Neural cell (in vitro differentiated cells): ENCODE measurements around the gene SLC26A4. TPM values are rescaled to one million over a fixed set of nuclear protein-coding genes. Genes with fewer than 3 reads are reported as not detected.
"Not testable (repeated sequence)": the region's sequence is repeated elsewhere in the genome, so short reads cannot be mapped to it uniquely, and the experiment has no call there.

Experiments
- H2AFZ ChIP-seq: fragments of 200-600, 300-800 bp; sonication (generic), shearing (Covaris generic); 2 replicates; pipeline ENCODE4 v1.6.0; 2014; ENCODE audit warnings: low read depth, mild to moderate bottlenecking, antibody characterized with exemption, low read length, moderate library complexity
- H3F3A ChIP-seq: fragments of 200-600 bp; shearing (Covaris generic); 2 replicates; pipeline ENCODE4 v1.6.1; 2016; ENCODE audit warnings: mild to moderate bottlenecking, moderate library complexity, mixed read lengths, antibody characterized with exemption, low read length; ENCODE audit not compliant: insufficient read depth, poor library complexity, severe bottlenecking
- H3K27ac ChIP-seq: fragments of 200-600, 300-800 bp; sonication (generic), shearing (Covaris generic); 2 replicates; pipeline ENCODE4 v1.5.1; 2014; ENCODE audit warnings: mild to moderate bottlenecking, low read length, moderate library complexity
- H3K27me3 ChIP-seq: fragments of 300-800, 200-600 bp; sonication (generic), shearing (Covaris generic); 2 replicates; pipeline ENCODE4 v1.6.0; 2014; ENCODE audit warnings: mild to moderate bottlenecking, low read depth, low read length, moderate library complexity; ENCODE audit not compliant: insufficient read depth
- H3K36me3 ChIP-seq: fragments of 300-800, 200-600 bp; sonication (generic), shearing (Covaris generic); 2 replicates; pipeline ENCODE4 v1.5.1; 2014; ENCODE audit warnings: mild to moderate bottlenecking, antibody characterized with exemption, low read length, moderate library complexity; ENCODE audit not compliant: insufficient read depth
- H3K4me2 ChIP-seq: fragments of 300-800, 200-600 bp; sonication (generic), shearing (Covaris generic); 2 replicates; pipeline ENCODE4 v1.6.0; 2014; ENCODE audit warnings: mild to moderate bottlenecking, low read length
- H3K4me3 ChIP-seq: fragments of 300-800, 200-600 bp; sonication (generic), shearing (Covaris generic); 2 replicates; pipeline ENCODE4 v1.5.1; 2014; ENCODE audit warnings: mild to moderate bottlenecking, low read length, moderate library complexity
- H3K79me2 ChIP-seq: fragments of 200-600 bp; shearing (Covaris generic); replicated peaks from 2 replicates; pipeline ENCODE4 v1.6.0; 2014; ENCODE audit warnings: mild to moderate bottlenecking, low read length, moderate library complexity; ENCODE audit not compliant: insufficient read depth
- H3K9ac ChIP-seq: fragments of 300-800, 200-600 bp; sonication (generic), shearing (Covaris generic); 2 replicates; pipeline ENCODE4 v1.6.1; 2016; ENCODE audit warnings: mild to moderate bottlenecking, low read length, mixed read lengths
- H3K9me2 ChIP-seq: fragments of 200-600 bp; shearing (Covaris generic); 2 replicates; pipeline ENCODE4 v1.6.1; 2016; ENCODE audit warnings: mild to moderate bottlenecking, low read length, mixed read lengths; ENCODE audit not compliant: insufficient read depth
- H3K9me3 ChIP-seq: fragments of 200-600, 300-800 bp; sonication (generic), shearing (Covaris generic); 2 replicates; pipeline ENCODE4 v1.6.1; 2016; ENCODE audit warnings: mild to moderate bottlenecking, mixed run types, low read length, moderate library complexity, mixed read lengths
- H4K20me1 ChIP-seq: fragments of 200-600 bp; shearing (Covaris generic); 2 replicates; pipeline ENCODE4 v1.6.1; 2016; ENCODE audit warnings: mild to moderate bottlenecking, mixed run types; ENCODE audit not compliant: insufficient read depth
- CTCF ChIP-seq: fragments of 450-650 bp; IDR thresholded peaks from 2 replicates; pipeline ENCODE4 v1.5.1; 2014; ENCODE audit warnings: antibody characterized with exemption, mild to moderate bottlenecking, moderate library complexity; ENCODE audit not compliant: poor library complexity, severe bottlenecking
- EP300 ChIP-seq: fragments of 450-650 bp; conservative IDR thresholded peaks from 2 replicates; pipeline ENCODE4 v1.6.1; 2014; ENCODE audit warnings: antibody characterized with exemption, mild to moderate bottlenecking, moderate library complexity; ENCODE audit not compliant: poor library complexity, severe bottlenecking
- EZH2 ChIP-seq: fragments of 200-600, 300-800 bp; shearing (Covaris generic), sonication (generic); IDR thresholded peaks from 2 replicates; pipeline ENCODE4 v1.6.1; 2014; ENCODE audit warnings: antibody characterized with exemption, low read length, borderline replicate concordance, mild to moderate bottlenecking; ENCODE audit not compliant: insufficient read depth, poor library complexity, severe bottlenecking
- MXI1 ChIP-seq: fragments of 450-650 bp; conservative IDR thresholded peaks from 2 replicates; pipeline ENCODE4 v1.6.1; 2014; ENCODE audit warnings: antibody characterized with exemption, mild to moderate bottlenecking; ENCODE audit not compliant: poor library complexity, severe bottlenecking
- POLR2AphosphoS5 ChIP-seq: IDR thresholded peaks from 2 replicates; pipeline ENCODE4 v1.6.1; 2012
- RAD21 ChIP-seq: fragments of 450-650 bp; conservative IDR thresholded peaks from 2 replicates; pipeline ENCODE4 v1.6.1; 2014; ENCODE audit warnings: antibody characterized with exemption, mild to moderate bottlenecking, moderate library complexity
- REST ChIP-seq: IDR thresholded peaks from 2 replicates; pipeline ENCODE4 v1.6.1; 2012; ENCODE audit warnings: borderline replicate concordance
- SMC3 ChIP-seq: fragments of 450-650 bp; conservative IDR thresholded peaks from 2 replicates; pipeline ENCODE4 v1.6.1; 2014; ENCODE audit warnings: antibody characterized with exemption, mild to moderate bottlenecking, moderate library complexity; ENCODE audit not compliant: poor library complexity
- TAF1 ChIP-seq: IDR thresholded peaks from 2 replicates; pipeline ENCODE4 v1.6.1; 2012; ENCODE audit warnings: low read depth
- polyA plus RNA-seq: library from polyadenylated mRNA; depleted of rRNA; stranded (reverse); fragments of >200 nt; gene quantifications from 2 replicates; pipeline ENCODE4 v1.2.3, GENCODE V29; 2014

Gene SLC26A4
- polyA plus RNA-seq, 1 donor from 2014 or later: not detected

GRCh38 chr7:107632492-107632865 lies 28.1 kb upstream of the SLC26A4 start:
- Histone ChIP-seq H3K9me2 (no peaks in the 10 kb centered on the region), H3K4me3 (no peak overlapping the region), H3K9me3 (no peaks in the 10 kb centered on the region), H3K4me2 (no peak overlapping the region), H3K9ac (no peak overlapping the region), H2AFZ (no peak overlapping the region), H4K20me1 (no peaks in the 10 kb centered on the region), H3K27ac (no peak overlapping the region), H3K79me2 (no peaks in the 10 kb centered on the region), H3F3A (no peaks in the 10 kb centered on the region), H3K36me3 (no peaks in the 10 kb centered on the region), H3K27me3 (no peaks in the 10 kb centered on the region)
- TF ChIP-seq POLR2AphosphoS5 (no peak), SMC3 (no peak), CTCF (no peak), MXI1 (no peak), TAF1 (no peak), EP300 (no peak), REST (no peak), EZH2 (no peak), RAD21 (no peak)

GRCh38 chr7:107638594-107638993 lies 22.0 kb upstream of the SLC26A4 start:
- no peak overlapping the region for H3K9ac ChIP-seq
- no peak for TF ChIP-seq RAD21
- TF ChIP-seq POLR2AphosphoS5: no peak
- no peak for TF ChIP-seq EP300
- TF ChIP-seq SMC3: no peak
- TF ChIP-seq CTCF: no peak
- no peak for TF ChIP-seq REST
- no peak for TF ChIP-seq MXI1
- no peak for TF ChIP-seq TAF1
- no peak for TF ChIP-seq EZH2

GRCh38 chr7:107639070-107639469 lies 21.6 kb upstream of the SLC26A4 start:
- H3K9me3 ChIP-seq, H3K4me3 ChIP-seq, H3K9me2 ChIP-seq, H2AFZ ChIP-seq, H3K9ac ChIP-seq, H3K79me2 ChIP-seq, H3F3A ChIP-seq, H4K20me1 ChIP-seq, H3K4me2 ChIP-seq, H3K27ac ChIP-seq, H3K36me3 ChIP-seq, H3K27me3 ChIP-seq: not testable (repeated sequence)

More at GRCh38 chr7:107638594-107638993, 22.0 kb upstream of the SLC26A4 start:
- Histone ChIP-seq H3K27me3 (no peaks in the 10 kb centered on the region), H2AFZ (no peak overlapping the region), H3K4me2 (no peak overlapping the region), H3K36me3 (no peaks in the 10 kb centered on the region), H3K4me3 (no peak overlapping the region), H3K27ac (no peak overlapping the region), H3K9me3 (no peaks in the 10 kb centered on the region), H4K20me1 (no peaks in the 10 kb centered on the region), H3F3A (no peaks in the 10 kb centered on the region), H3K79me2 (no peaks in the 10 kb centered on the region), H3K9me2 (no peaks in the 10 kb centered on the region)
